ENCODE measurements around the gene LRRC17.

Gene LRRC17

GRCh38 chr7:102990642-102991041 is 77.8 kb downstream of the LRRC17 start:
- no peak for DNase-seq

DNA sequence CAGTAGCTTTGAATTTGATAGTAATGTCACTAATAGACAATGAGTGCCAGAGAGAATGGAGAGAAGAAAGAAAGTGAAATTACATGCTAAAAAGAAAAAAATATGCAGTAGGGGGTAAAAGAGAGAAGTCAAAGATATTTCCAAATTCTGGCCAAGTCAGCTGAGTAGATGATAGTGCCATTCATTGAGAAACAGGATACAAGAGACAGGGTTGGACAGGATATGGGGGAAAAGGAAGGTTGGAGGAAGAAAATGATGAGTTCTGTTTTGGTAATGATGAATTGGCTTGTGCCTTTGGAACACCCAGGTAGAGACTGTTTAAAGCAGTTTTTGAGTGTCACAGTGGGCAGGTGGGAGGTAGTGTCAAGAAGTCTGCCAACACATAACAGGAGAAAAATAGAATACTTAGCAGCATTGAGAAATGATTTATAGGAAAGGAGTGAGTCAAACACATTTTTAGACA is 78.3 kb downstream of the LRRC17 start:
- no peak for DNase-seq

GRCh38 chr7:102991540-102992214 is 78.9 kb downstream of the LRRC17 start:
- DNase-seq, result peak; percentile 27

GRCh38 chr7:102992509-102992937 is 79.7 kb downstream of the LRRC17 start:
- DNase-seq, result no peak

GRCh38 chr7:102992938-102993717 is 80.3 kb downstream of the LRRC17 start:
- DNase-seq, result peak; percentile 18

DNA sequence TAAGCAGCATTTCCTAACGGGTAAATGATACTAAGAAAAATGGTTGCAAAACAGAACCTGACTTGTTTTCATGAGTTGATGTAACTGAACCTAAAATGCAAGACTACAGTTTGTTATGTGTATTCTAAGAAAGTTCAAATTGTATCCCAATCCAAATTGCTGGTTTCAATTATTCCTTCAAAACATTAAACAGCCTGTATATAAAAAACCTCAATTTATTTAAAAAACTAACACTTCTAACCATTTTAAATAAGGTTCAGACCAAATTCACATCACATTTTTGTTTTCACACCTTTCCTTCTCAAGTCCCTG is 80.9 kb downstream of the LRRC17 start:
- DNase-seq, result no peak

- no peak for DNase-seq
Observed at GRCh38 chr7:102994567-102994966, 81.8 kb downstream of the LRRC17 start.
